Measurements from ENCODE around the gene NIM1K.
"Not testable (repeated sequence)": the region's sequence is repeated elsewhere in the genome, so short reads cannot be mapped to it uniquely, and the experiment has no call there.

Gene NIM1K

DNA sequence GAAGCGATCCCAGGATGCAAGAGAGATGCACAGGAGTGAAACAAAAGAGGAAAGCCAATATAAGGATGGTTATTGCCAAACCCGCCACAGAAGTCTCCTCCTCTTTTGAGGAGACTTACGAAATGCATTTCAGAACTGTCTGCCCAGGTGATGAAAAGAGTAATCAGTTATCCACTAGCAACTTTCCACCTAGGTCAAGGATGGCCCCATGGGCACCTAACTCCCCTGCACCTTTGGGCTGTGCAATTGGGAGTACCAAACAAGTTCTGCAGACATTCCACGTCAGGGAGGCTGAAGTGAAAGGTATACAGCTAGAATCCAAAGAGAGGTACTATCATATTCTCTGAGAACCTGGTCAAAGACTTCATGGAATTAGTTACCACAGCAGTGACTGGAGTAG, 95.5 kb downstream of the NIM1K start:
- DNase-seq = no peak

DNA sequence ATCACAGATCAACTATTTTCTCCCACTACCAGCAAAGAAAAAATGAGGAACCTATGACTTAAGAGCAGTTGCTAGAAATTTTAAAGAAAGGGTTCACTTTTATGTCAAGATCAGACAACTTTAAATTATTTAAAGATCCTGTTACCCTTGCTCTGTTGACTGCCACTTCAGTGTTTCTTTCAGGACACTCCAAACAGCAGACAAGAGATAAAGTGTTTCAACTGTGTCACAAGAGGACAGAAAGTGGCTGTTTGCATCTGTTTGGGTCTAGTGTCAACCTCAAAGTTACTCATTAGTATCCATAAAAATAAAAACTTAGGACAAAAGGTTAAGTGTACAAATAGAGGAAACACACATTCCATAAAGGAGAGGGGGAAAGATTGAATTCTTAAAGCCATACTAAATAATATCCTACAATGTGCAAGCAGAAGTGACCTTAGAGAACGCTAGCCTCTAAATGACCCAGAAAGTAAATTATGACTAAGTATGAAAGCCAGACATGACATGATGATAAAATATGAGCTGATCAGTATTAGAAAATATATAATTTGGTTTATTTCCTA, 96.3 kb downstream of the NIM1K start:
- no peak for DNase-seq

DNA sequence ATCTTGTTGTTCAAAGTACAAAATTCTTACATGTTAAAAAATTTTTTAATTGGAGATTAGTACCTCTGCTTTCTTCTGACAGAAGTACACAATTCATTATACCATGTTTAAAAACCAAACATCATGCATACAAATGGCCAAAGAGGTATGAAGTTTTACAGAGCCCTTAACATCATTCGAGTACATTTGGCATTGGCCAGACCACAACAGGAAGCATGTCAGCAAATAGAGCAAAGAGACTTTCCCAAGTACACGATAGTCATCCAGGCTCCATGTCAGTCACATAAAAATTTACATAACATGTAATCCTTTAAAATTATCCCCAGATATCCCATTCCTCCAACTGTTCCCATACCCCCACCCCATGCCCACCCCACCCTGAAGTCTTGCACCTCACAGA, 98.7 kb downstream of the NIM1K start:
- no peak for DNase-seq

DNA sequence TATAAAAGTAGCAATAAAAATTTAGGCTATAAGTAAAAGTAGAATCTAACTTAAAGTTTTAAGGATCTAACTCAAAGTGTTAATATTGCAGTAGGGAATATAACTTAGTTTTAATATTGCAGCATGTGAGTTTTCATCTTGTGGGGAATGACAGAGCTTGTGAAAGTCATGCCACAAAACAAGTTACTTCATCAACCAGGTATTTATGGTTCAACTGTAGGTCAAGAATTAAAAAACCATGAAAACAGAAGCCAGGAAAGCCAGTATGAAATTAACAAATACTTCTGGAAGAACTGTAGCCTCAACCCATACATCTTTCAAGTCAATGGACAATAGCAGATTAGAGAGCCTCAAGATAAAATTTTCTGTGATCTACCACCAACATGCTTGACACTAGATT, 102.2 kb downstream of the NIM1K start:
- no peak for DNase-seq

DNA sequence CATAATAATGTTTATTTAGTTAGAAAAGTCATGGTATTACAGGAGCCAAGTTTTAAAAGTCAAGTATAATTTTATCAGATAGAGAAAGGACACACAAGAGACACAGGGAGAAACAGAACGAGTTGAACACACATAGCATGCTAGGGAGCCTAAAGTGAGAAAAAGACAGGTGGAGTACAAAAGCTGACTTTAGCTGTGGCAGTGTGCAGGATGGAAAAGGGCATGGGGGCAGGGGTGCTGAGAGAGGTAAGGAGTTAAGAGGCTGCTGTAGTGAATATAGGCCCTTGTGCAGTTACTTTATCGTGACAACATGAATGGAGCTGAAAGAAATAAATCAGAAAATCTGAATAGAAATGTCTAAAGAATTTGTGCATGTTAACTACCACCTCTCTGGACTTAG, 103.2 kb downstream of the NIM1K start:
- DNase-seq = no peak

DNA sequence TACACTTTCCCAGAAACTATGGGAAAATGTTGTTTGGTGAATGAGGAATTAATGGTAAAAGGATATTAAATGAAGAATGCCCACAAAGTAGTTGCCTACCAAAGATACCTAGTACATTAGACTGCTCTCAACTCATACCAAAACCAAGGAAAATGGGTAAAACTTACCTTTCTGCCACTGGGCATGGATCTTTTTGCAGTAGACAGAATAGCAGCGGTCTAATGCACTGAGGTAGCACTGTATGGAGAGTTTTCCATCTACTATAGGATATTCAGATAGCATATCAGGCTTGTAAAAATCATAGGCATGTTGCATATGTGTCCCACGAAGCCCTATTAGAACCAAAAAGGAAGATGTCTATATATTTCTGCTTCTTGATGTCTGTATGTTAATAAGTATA, 104.8 kb downstream of the NIM1K start:
- DNase-seq = no peak

DNA sequence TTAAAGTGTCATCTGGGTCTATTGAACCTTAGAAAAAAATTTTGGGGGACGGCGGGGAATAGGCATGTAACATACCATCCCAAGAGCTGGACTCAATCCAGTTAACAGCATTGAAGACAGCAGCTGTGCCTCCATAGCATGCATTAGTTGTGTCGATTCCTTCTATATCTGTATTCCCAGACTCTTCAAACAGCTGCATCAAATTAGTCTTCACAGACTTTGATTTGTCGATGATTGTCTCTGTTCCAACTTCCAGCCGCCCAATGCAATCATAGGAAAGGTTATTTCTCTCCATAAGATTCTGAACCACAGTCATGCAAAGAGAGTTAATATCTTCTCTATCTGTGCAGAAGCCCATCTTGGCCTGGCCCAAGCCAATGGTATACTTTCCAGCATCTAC, 106.4 kb downstream of the NIM1K start:
- DNase-seq = no peak

DNA sequence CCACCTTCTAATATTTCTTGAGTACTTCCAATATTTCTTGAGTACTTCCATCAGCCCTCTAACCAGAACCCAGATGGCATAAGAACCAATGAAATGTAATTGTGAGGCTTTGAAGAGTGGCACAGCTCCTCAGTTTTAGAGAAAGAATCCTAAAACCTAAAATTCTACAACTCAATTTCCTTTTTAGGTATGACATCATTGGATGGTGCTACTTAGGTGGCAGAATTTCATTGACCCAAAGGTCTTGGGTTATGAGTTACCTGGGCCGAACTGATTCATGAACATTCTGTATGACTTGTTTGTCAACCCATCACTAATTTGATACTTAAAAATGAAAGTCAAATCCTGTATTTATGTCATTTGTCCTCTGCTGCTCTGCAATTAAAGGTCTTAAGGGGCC, 108.1 kb downstream of the NIM1K start:
- no peak for DNase-seq

DNA sequence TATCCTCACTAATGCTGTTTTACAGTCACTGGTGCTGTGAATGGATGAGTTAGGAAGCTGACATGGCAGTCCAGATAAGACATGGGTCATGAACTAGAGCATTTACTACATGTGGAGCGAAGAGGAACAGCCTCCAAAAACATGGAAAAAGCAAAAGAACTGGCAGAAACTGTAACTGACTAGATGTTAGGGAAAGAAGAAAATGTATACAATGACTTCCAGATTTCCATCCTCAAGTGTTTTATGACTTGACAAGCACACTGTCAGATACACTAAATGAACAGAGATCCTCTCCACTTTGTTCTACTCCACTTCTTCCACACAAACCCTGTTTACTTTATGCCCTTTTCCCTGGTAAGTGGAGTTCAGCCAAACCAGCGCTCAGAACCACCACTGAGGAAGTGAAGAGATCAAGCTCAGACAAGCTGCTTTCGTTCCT, 109.6 kb downstream of the NIM1K start:
- DNase-seq = no peak

DNA sequence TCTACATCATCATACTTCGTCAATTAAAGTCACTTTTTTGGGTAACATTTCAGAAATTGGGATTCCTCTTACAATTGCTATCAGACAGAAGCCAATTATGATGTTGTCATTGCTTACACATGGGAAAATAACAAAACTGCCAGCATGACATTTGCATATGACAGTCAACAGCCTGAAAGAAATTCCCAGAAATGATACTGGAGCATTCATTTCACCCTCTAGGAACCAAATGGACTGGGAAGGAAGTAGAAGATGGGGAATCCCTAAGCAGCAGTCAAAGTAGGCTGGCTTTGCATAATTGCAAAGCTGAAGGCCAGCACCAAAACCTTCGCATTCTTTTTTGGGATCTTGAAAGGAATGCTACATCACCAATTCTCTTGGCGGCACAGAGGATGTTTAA, 110.5 kb downstream of the NIM1K start:
- no peak for DNase-seq

DNA sequence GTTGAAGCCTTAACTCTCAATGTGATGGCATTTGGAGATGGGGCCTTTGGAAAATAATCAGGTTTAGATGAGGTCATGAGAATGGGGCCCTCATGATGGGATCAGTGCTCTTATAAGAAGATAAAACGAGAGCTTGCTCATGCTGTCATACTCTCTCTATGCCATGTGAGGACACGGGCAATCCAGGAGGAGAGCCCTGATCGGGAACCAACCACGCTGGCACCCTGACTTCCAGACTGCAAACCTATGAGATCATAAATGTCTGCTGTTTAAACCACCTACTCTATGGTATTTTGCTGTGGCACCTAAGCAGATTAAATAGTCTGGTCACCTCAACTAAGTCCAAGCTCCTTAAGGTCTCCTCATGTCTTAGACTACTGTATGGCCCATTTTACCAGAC, 111.2 kb downstream of the NIM1K start:
- no peak for DNase-seq

DNA sequence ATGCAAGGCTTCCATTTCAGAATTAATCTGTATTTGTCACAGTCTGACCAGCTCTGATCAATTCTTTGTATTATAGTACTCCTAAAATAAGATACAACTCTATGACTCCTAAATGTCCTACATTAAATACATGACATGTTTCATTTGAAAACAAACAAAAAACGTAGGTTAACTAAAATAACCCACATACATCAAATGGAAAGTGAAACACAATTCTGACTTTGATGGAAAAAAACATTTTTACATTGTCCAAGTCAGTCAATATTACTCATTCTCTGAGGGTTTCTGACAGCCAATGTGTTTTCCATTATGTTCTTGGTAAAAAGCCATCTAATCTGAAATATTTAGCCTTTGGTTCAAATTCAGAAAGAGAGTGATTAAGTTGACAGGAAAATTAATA, 112.5 kb downstream of the NIM1K start:
- DNase-seq = no peak

DNA sequence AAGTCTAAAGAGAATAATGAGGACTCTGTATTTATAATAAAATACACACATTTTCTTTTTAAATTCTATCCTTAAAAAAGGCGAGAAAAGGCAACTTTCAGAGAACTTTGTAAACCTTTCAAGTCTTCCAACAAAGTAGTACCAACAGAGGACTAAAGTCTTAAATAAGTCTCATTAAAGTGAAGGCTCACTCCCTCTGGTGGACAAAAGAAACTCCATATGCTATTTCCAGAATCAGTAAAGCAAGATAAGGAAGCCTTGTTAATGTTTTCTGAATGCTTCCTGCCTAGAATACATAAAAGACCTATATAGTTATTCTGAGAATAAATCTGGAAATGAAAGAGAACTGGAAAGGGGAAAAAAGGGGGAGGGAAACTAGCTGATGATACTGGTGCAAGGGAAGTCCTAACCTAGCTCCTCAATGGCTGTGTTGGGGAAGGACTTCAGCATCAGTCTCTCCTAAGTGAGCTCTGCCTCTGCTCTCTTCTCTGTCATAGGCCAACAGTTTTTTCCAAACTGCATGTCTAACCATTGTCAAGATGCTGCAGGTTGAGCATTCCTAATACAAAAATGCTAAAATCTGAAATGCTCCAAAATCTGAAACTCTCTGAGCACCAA, 114.0 kb downstream of the NIM1K start:
- DNase-seq = peak; percentile 46

DNA sequence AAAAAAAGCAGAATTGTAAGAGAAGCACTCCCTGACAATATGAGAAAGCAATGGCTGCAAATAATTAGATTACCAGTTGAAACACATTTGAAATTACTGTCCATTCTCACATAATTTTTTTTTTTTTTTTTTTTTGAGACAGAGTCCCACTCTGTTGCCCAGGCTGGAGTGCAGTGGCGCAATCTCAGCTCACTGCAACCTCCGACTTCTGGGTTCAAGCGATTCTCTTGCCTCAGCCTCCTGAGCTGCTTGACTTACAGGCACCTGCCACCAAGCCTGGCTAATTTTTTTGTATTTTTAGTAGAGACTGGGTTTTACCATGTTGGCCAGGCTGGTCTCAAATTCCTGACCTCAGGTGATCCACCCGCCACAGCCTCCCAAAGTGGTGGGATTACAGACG, 114.9 kb downstream of the NIM1K start:
- not testable (repeated sequence) for DNase-seq

DNA sequence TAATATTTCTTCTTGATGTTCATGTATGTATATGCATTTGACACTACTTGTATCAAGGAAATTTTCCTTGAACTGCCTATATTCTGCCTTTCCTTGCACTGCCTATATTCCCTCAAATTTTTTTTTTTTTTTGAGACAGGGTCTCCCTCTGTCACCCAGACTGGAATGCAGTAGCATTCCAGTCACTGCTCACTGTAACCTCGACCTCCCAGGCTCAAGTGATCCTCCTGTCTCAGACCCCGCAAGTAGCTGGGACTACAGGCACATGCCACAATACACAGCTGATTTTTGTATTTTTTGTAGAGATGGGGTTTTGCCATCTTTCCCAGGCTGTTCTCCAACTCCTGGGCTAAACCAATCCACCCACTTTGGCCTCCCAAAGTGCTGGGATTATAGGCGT, 117.1 kb downstream of the NIM1K start:
- DNase-seq = no peak

DNA sequence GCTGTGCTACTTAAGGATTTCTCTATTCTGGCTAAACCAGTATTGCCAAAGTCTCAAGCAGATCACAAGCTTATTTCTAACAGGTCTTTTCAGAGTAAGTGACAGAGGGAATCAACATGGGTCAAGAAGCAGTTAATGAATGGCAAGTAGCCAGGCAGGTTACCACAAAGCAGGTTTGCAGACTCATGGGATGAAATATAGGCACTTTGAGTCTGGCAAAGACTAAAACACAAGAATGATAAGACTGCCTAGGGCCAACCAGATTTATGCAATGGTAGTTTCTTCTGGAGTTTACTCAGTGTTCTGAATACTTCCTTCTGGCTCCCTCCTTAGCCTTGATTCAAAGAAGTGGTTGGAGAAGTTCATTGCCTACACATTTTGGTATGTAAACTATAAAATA, 117.6 kb downstream of the NIM1K start:
- DNase-seq = no peak

DNA sequence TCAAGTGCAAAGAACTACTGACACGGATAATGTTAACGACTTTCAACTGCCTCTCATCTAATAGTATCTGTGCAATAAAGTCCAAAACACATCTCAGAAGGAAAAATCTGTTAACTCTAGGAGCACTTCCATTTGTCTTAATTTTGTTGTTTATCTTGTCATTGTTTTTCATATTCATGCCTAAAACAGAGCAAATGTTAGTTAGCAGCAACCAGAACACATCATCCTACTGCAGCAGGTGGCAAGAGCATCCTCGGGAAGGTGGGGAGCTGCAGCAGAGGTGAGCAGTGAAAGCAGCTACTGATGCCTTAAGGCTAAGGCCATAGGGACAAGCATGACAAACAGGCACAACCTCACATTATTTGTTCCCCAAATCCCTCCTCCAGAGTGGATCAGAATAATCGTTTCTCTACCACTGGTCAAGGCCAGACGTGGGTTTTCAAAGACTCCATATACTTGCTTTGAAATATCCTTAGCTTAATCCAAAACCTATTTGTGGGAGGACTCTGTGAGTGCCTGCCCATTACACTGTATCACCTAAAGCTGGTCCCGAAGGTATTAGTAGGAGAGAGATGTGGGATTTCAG, 120.1 kb downstream of the NIM1K start:
- no peak for DNase-seq

DNA sequence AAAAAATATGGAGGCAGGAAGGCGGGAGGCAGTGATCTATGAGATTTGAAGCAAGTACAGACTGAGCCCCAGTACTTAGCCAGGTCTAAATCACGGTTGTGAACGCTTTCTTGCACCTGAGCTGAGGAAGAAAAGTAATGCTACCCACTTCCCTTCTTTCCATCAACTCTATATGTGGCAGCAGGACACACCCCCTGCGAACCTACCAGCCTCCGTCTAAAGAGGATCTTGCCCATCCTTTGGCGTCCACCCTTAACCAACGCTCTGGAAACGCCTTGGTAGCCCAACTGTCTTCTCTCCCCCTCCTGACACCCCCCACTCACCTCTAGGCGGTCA, 120.6 kb downstream of the NIM1K start:
- DNase-seq = no peak

DNA sequence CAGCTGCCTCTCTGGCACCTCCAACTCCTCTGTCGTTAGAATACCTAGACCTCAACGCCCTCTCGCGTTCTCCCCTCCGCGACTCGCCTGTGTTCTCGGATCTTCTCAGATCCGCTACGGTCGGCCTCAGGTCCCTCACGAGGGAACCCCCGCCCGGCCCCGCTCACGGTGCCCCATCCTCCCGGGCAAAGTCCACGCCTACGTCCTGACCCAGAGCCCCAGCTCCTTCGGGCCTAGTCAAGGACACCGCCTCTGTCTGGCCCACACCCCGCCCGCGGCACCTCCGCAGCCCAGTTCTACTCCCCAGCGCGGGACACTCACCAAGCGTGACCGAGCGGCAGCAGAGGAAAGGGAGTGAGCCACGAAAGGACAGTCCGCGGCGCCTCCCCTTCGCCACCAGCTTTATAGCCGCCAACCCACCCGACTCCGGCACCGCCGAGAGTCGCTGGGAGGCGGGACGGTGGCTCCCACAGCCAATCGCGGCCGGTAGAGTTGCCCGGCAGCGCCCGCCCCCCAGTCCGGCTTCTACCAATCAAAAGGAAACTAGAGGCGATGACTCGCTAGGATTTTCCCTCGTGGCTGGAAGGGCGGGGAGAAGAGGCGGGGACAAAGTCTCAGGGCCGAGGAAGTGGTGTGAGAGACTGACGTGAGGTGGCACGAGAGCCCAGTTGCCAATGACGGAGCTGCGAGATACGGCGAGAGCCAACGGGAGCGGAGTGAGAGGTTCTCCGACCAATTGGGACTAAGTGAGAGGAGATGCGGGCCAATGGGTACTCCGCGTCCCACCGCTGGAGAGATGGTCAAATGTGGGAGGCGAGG, 121.2 kb downstream of the NIM1K start, which contains the start of gene HMGCS1:
TSS of gene HMGCS1 (minus strand) at position 378 of the 819 bp plus-strand sequence. CDS start 14,447 bp downstream, outside the sequence.
- DNase-seq = peak; percentile 100

DNA sequence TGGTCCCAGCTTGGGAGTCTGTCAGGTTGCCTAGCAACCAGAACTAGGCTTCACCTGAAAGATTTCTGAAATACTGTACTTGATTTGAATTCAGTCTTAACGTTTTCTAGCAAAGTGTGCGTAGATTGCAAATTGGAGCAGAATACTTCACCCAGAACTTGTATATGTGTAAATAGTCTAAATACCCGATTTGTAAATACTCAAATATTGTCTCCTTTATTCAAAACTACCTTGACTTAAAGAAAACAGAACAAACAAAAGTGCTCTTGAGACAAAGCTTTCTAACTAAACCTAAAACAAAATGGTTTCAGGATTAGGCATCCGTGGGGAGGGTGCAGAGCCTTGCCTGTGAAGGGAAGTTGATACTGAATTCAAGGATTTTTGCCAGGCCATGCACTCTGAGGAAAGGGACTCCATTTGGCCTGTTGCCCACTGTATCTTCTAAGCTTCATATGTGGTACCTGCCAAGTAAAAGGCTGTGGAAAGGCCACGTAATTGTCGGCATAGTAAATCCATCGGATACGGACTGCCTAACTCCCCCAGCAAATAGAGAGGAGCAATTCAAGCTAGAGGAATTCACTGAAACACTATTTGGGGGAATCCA, 121.9 kb downstream of the NIM1K start:
- DNase-seq = no peak

DNA sequence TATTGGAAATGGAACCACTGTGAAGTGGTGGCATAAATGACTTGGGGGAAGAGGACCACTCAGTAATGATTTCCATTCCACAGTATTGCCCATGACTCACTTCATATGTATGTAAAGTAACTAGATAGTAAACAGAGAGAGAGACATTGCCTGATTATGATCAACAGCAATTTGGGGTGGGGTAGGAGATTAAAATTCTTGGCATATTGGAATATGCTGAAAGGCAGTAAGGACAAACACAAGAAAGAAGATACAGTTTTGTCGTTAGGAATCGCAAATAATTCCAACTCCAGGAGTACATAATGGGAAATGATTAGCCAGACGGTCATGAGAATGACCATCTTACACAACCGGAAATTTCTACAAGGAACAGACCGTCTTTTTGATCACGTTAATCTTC, 122.7 kb downstream of the NIM1K start:
- no peak for DNase-seq

DNA sequence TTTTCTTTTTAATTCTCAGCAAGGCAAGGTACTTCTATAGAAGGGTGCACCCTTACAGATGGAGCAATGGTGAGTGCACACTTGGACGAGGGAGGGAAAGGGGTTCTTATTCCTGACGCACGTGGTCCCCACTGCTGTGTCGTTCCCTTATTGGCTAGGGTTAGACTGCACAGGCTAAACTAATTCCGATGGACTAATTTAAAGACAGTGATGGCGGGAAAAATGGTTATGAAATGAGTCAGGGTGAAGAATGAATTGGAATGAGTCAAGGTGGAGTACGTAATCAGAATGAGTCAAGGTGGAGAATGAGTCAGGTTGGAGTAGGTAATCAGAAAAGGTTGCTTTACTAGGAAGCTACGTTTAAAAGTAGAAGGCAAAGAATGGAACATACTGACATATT, 123.2 kb downstream of the NIM1K start:
- no peak for DNase-seq

DNA sequence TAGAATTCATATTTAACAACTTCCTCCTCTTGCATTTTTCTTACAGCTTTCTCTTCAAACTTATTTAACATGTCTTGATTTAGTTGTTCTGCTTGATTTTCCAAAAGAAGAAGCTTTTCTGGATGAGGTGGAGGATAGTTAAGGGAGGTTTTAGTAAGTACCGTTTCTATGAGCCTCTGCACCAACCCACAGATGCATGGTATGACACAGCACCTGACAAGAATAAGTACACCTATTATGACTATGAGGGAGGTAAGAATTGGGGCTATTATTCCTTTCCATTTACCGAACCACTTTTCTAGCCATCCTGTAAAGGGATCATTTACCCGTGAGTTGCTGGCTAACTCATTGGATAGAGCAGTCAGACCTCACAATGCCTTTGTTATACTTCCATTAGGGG, 123.7 kb downstream of the NIM1K start:
- DNase-seq = no peak

DNA sequence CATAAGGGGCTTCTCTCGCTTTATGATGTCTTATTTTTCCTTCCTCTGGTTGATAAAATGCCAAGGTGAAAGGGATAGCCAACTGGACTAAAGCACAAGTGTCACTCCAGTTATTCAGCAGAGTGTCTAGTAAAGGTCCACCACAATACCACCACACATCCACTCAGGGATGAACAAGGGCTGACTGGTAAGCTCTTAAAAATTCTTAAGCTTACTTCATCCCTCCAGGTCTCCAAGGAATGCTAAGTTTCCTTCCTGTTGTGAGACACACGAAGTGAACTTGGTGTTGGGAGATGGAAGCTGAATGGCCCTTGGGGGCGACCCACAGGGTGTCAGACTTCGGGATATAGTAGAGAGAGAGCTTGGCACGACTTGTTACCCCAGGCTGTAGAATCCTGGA, 124.4 kb downstream of the NIM1K start:
- no peak for DNase-seq
